HepG2 (cell line): ENCODE results near the gene C10orf71. TPM values are rescaled to one million over a fixed set of nuclear protein-coding genes. Genes with fewer than 3 reads are reported as not detected.

ENCODE experiments used
- ATAC-seq: fragments of 200-7000 bp; cut with Tn5 transposase; 3 replicates; pipeline ENCODE4 v1.9.1; 2020; ENCODE audit warnings: mild to moderate bottlenecking, moderate library complexity
- BruUV-seq: library from RNA; stranded (reverse); fragments of 400-500 nt; replicated peaks from 2 replicates; lab custom pipeline; 2021; lab: Mats Ljungman, UMichigan
- CTCF ChIA-PET: fragments of 300-600 bp; formaldehyde crosslinking; extraction: SDS; loops from one replicate; lab custom pipeline; 2021; ENCODE audit warnings: low total read pairs, inconsistent platforms, low intra/inter-chr PET ratio; lab: Yijun Ruan, JAX
- POLR2A ChIA-PET: fragments of 350-600 bp; sonication (Branson Sonifier 250); formaldehyde crosslinking; loops from one replicate; lab custom pipeline; 2020; ENCODE audit warnings: antibody characterized with exemption, inconsistent platforms; lab: Yijun Ruan, JAX
- DNase-seq: peaks from one replicate; pipeline ENCODE4 v3.0.0-alpha.2; 2015; ENCODE audit warnings: low spot score
- FAIRE-seq: peaks from 3 replicates; lab custom pipeline; 2011; peaks lifted over from hg19 to GRCh38; lab: Jason Lieb, UNC
- H2AFZ ChIP-seq: one replicate; pipeline ENCODE4 v1.6.1; 2011; ENCODE audit warnings: low read length, inconsistent platforms
- H3K27ac ChIP-seq: fragments of 300-600 bp; 3 replicates; pipeline ENCODE4 v1.8.0; 2011; ENCODE audit warnings: mixed run types, mild to moderate bottlenecking, mixed read lengths, low read length, inconsistent platforms; ENCODE audit not compliant: insufficient read depth; ENCODE audit errors: extremely low read length
- H3K27me3 ChIP-seq, 2 experiments: fragments of 200-600 bp in 1 of 2; 2 replicates in 1 of 2; 3 replicates in 1 of 2; pipeline versions ENCODE4 v1.6.0 to v1.8.0; 2011; ENCODE audit warnings: low read length in 2 of 2, mild to moderate bottlenecking in 2 of 2, moderate library complexity in 2 of 2, inconsistent platforms in 1 of 2; ENCODE audit not compliant: insufficient read depth in 2 of 2, control insufficient read depth in 1 of 2
- H3K36me3 ChIP-seq, 2 experiments: fragments of 200-600 bp in 1 of 2; replicated peaks in 1 of 2; 2 replicates in 1 of 2; 3 replicates in 1 of 2; pipeline versions ENCODE4 v1.5.1 to v1.8.0; 2011; ENCODE audit warnings: low read length in 2 of 2, inconsistent platforms in 1 of 2; ENCODE audit not compliant: insufficient read depth in 2 of 2, control insufficient read depth in 1 of 2
- H3K4me1 ChIP-seq: 2 replicates; pipeline ENCODE4 v1.5.1; 2012; ENCODE audit warnings: low read length, inconsistent platforms; ENCODE audit not compliant: insufficient read depth
- H3K4me2 ChIP-seq: 2 replicates; pipeline ENCODE4 v1.6.0; 2011; ENCODE audit warnings: low read depth, low read length, inconsistent platforms
- H3K4me3 ChIP-seq, 3 experiments: fragments of 200-600 bp in 1 of 3; sonication (generic), shearing (Covaris generic) in 1 of 3; replicated peaks in 1 of 3; 2 replicates each; pipeline ENCODE4 v1.5.1; 2011 to 2016; ENCODE audit warnings: low read length in 3 of 3, inconsistent platforms in 2 of 3, low read depth in 2 of 3, mild to moderate bottlenecking in 2 of 3, control low read depth in 1 of 3, mixed read lengths in 1 of 3; ENCODE audit not compliant: insufficient read depth in 1 of 3
- H3K79me2 ChIP-seq: one replicate; pipeline ENCODE4 v1.6.1; 2011; ENCODE audit warnings: low read length, inconsistent platforms; ENCODE audit not compliant: insufficient read depth
- H3K9ac ChIP-seq: 2 replicates; pipeline ENCODE4 v1.6.0; 2011; ENCODE audit warnings: mild to moderate bottlenecking, low read depth, low read length, inconsistent platforms; ENCODE audit not compliant: insufficient read depth
- H3K9me3 ChIP-seq: 2 replicates; pipeline ENCODE4 v1.5.1; 2012; ENCODE audit warnings: mild to moderate bottlenecking, low read length
- H4K20me1 ChIP-seq: 2 replicates; pipeline ENCODE4 v1.6.0; 2011; ENCODE audit warnings: inconsistent platforms, mild to moderate bottlenecking, low read length, moderate library complexity; ENCODE audit not compliant: insufficient read depth
- CBX1 ChIP-seq: IDR thresholded peaks from one replicate; pipeline ENCODE4 v1.6.1; 2016; ENCODE audit warnings: antibody characterized with exemption, low read depth
- CENPX ChIP-seq: sonication (generic); formaldehyde crosslinking; IDR thresholded peaks from 2 replicates; pipeline ENCODE4 v1.9.0; 2021; ENCODE audit warnings: mild to moderate bottlenecking, missing genetic modification reagents, moderate library complexity
- DBP ChIP-seq: sonication (generic); formaldehyde crosslinking; IDR thresholded peaks from 2 replicates; pipeline ENCODE4 v1.4.0; 2020; ENCODE audit warnings: missing genetic modification reagents; ENCODE audit errors: not compliant biosample characterization
- EZH2 ChIP-seq: conservative IDR thresholded peaks from 2 replicates; pipeline ENCODE4 v1.6.1; 2012; ENCODE audit warnings: mild to moderate bottlenecking, low read depth, low read length, moderate library complexity
- GATAD1 ChIP-seq: IDR thresholded peaks from 2 replicates; pipeline ENCODE4 v1.6.1; 2016; ENCODE audit warnings: missing genetic modification reagents, missing compliant biosample characterization
- MNT ChIP-seq: fragments of 450-650 bp; IDR thresholded peaks from 2 replicates; pipeline ENCODE4 v1.6.1; 2016
- NFKB2 ChIP-seq: sonication (generic); formaldehyde crosslinking; IDR thresholded peaks from 2 replicates; pipeline ENCODE4 v1.4.0; 2020; ENCODE audit warnings: missing genetic modification reagents, borderline replicate concordance
- NKX3-1 ChIP-seq: sonication (generic); formaldehyde crosslinking; IDR thresholded peaks from 2 replicates; pipeline ENCODE4 v1.5.0; 2020; ENCODE audit warnings: missing genetic modification reagents
- RXRA ChIP-seq: sonication (generic); formaldehyde crosslinking; IDR thresholded peaks from 2 replicates; pipeline ENCODE4 v1.5.1; 2020; ENCODE audit warnings: missing genetic modification reagents
- SMAD3 ChIP-seq: sonication (generic); formaldehyde crosslinking; IDR thresholded peaks from 2 replicates; pipeline ENCODE4 v1.4.0; 2020; ENCODE audit warnings: missing genetic modification reagents
- SRSF4 ChIP-seq: fragments of 200-400 bp; formaldehyde crosslinking; IDR thresholded peaks from one replicate; pipeline ENCODE4 v1.6.1; 2018; ENCODE audit warnings: mild to moderate bottlenecking, low read depth, low read length, moderate library complexity; ENCODE audit not compliant: poor library complexity, severe bottlenecking
- ZNF34 ChIP-seq: sonication (generic); formaldehyde crosslinking; IDR thresholded peaks from 2 replicates; pipeline ENCODE4 v1.4.0; 2020; ENCODE audit warnings: mild to moderate bottlenecking, missing genetic modification reagents, borderline replicate concordance
- ZNF441 ChIP-seq: sonication (generic); formaldehyde crosslinking; IDR thresholded peaks from 2 replicates; pipeline ENCODE4 v1.7.0; 2021; ENCODE audit warnings: missing genetic modification reagents, borderline replicate concordance
- ZNF569 ChIP-seq: sonication (generic); formaldehyde crosslinking; IDR thresholded peaks from 2 replicates; pipeline ENCODE4 v1.5.0; 2020; ENCODE audit warnings: mild to moderate bottlenecking, missing genetic modification reagents, moderate library complexity, borderline replicate concordance
- ZNF660 ChIP-seq: sonication (generic); formaldehyde crosslinking; IDR thresholded peaks from 2 replicates; pipeline ENCODE4 v1.5.1; 2020; ENCODE audit warnings: mild to moderate bottlenecking, low read depth, missing genetic modification reagents, borderline replicate concordance
- ZNF704 ChIP-seq: sonication (generic); formaldehyde crosslinking; IDR thresholded peaks from 2 replicates; pipeline ENCODE4 v1.8.1; 2023; ENCODE audit warnings: mild to moderate bottlenecking, inconsistent platforms, moderate library complexity, missing genetic modification reagents, borderline replicate concordance
- ZNF775 ChIP-seq: sonication (generic); formaldehyde crosslinking; IDR thresholded peaks from 2 replicates; pipeline ENCODE4 v1.4.0; 2020; ENCODE audit warnings: missing genetic modification reagents, mild to moderate bottlenecking, moderate library complexity, borderline replicate concordance
- WGBS: methylation state at CpG from one replicate; pipeline ENCODE4 v1.1.6; 2017; ENCODE audit warnings: low lambda C conversion rate; 5-methylcytosine and 5-hydroxymethylcytosine counted together
- in situ Hi-C: cut with HindIII; loops from 2 replicates; pipeline ENCODE4 v1.10.0; 2017; ENCODE audit warnings: low pct_unique_long_range_greater_than_20kb; ENCODE audit not compliant: extremely low pct_ligation_motif_present
- intact Hi-C: fragments of 100-400 bp; cut with micrococcal nuclease; formaldehyde crosslinking; loops from one replicate; pipeline ENCODE4 v1.10.0; 2022; ENCODE audit not compliant: unreplicated experiment
- polyA plus RNA-seq, 8 experiments: library from polyadenylated mRNA; depleted of rRNA in 3 of 8; stranded (reverse) in 7 of 8; unstranded in 1 of 8; fragments of >200 nt; fragmentation: Illumina TruSeq in 4 of 8; extraction: Trizol in 4 of 8; gene quantifications; 2 replicates each; pipeline versions ENCODE4 v1.2.1 to v1.2.3, GENCODE V29; 2011 to 2016; ENCODE audit warnings: low read depth in 4 of 8, missing spikeins in 1 of 8, mixed read lengths in 1 of 8; ENCODE audit not compliant: insufficient read depth in 1 of 8
- total RNA-seq, 5 experiments: library from RNA; depleted of rRNA; stranded (reverse); fragments of >200 nt; fragmentation: Illumina TruSeq; extraction: Trizol; gene quantifications; 2 replicates each; pipeline ENCODE4 v1.2.3, GENCODE V29; 2016; ENCODE audit warnings: low read depth in 1 of 5

Gene C10orf71
- total and polyA plus RNA-seq, 2 of the 13 experiments (the other 11 are each of a cell fraction or from before 2014, with no cell fraction given): not detected

- no peak for TF ChIP-seq DBP (CRISPR knock-in tag)
- TF ChIP-seq CENPX (CRISPR knock-in tag): no peak
- TF ChIP-seq SRSF4: no peak
- TF ChIP-seq ZNF660: no peak
- no peak for TF ChIP-seq GATAD1 (CRISPR knock-in tag)
- TF ChIP-seq CBX1: no peak
Observed at GRCh38 chr10:49296836-49297235, 2.1 kb upstream of the C10orf71 start (continued).

- CTCF ChIA-PET: no interaction called here
- Histone ChIP-seq H3K36me3 (no peaks in the 10 kb centered on the region), H3K79me2 (no peaks in the 10 kb centered on the region), H2AFZ (no peak overlapping the region), H3K27me3 (peaks cover 2 to 32% of the 10 kb centered on the region in 2 experiments; a peak in 2 of 5 replicates), H3K4me1 (no peaks in the 10 kb centered on the region), H3K9ac (no peak overlapping the region), H4K20me1 (no peaks in the 10 kb centered on the region), H3K9me3 (no peaks in the 10 kb centered on the region), H3K4me3 (no peak overlapping the region), H3K27ac (no peak overlapping the region), H3K4me2 (no peak overlapping the region)
- TF ChIP-seq ZNF34 (CRISPR knock-in tag) (no peak), EZH2 (no peak), ZNF704 (CRISPR knock-in tag) (no peak), NKX3-1 (no peak), ZNF441 (CRISPR knock-in tag) (no peak), MNT (no peak), SMAD3 (CRISPR knock-in tag) (no peak), NFKB2 (CRISPR knock-in tag) (no peak), RXRA (CRISPR knock-in tag) (no peak), ZNF775 (CRISPR knock-in tag) (no peak), ZNF569 (CRISPR knock-in tag) (no peak)
- DNase-seq: no peak
- ATAC-seq: no peak
- POLR2A ChIA-PET: no interaction called here
- in situ Hi-C loops (no loop called here), intact Hi-C loops (no loop called here)
- BruUV-seq: no TSS peak
- WGBS: 44% methylated on average over 6 of the region's 9 CpGs
- FAIRE-seq: no peak
Observed at GRCh38 chr10:49297818-49298670, 926 bp upstream of the C10orf71 start.
